ENCODE measurements around the gene CLEC20A. TPM values are rescaled to one million over a fixed set of nuclear protein-coding genes. Genes with fewer than 3 reads are reported as not detected.
A peak's percentile ranks its signal among the peaks of the same experiment; 100 is the strongest.

CLEC20A gene
- total RNA-seq, 2 donors from 2014 or later = not detected

GRCh38 chr1:178465011-178465410, 31.8 kb downstream of the CLEC20A start:
- Histone ChIP-seq H3K36me3 (replicated peaks in 1 of 2; ENCODE audit: insufficient read depth in 1 of 2, low read depth in 2 of 2) (no peaks in the 10 kb centered on the region), H3K27ac (no peak overlapping the region), H3K4me3 (no peak overlapping the region), H3K9me3 (no peaks in the 10 kb centered on the region), H3K27me3 (no peaks in the 10 kb centered on the region), H3K4me1 (peaks cover 1% of the 10 kb centered on the region)
- DNase-seq = no peak
- intact Hi-C loops (cut with DNase I) = no loop called here
- no peak for ATAC-seq
- TF ChIP-seq CTCF (IDR thresholded peaks at IDR 0.05) = no peak
- TF ChIP-seq POLR2A (IDR thresholded peaks at IDR 0.05) = no peak

GRCh38 chr1:178464566-178464965, 32.2 kb downstream of the CLEC20A start:
- ATAC-seq (no peak), DNase-seq (no peak)
- intact Hi-C loops (cut with DNase I) = no loop called here
- H3K4me3 ChIP-seq = no peak overlapping the region
- H3K36me3 ChIP-seq (replicated peaks in 1 of 2; ENCODE audit: insufficient read depth in 1 of 2, low read depth in 2 of 2) = no peaks in the 10 kb centered on the region
- no peak overlapping the region for H3K27ac ChIP-seq
- no peaks in the 10 kb centered on the region for H3K4me1 ChIP-seq
- H3K27me3 ChIP-seq = no peaks in the 10 kb centered on the region
- no peaks in the 10 kb centered on the region for H3K9me3 ChIP-seq
- TF ChIP-seq POLR2A (IDR thresholded peaks at IDR 0.05) (no peak), CTCF (IDR thresholded peaks at IDR 0.05) (no peak)

GRCh38 chr1:178464141-178464540, 32.6 kb downstream of the CLEC20A start:
- intact Hi-C loops (cut with DNase I) = no loop called here
- Histone ChIP-seq H3K4me1 (no peaks in the 10 kb centered on the region), H3K4me3 (no peak overlapping the region), H3K9me3 (no peaks in the 10 kb centered on the region), H3K27ac (no peak overlapping the region), H3K27me3 (no peaks in the 10 kb centered on the region), H3K36me3 (replicated peaks in 1 of 2; ENCODE audit: insufficient read depth in 1 of 2, low read depth in 2 of 2) (no peaks in the 10 kb centered on the region)
- no peak for TF ChIP-seq CTCF (IDR thresholded peaks at IDR 0.05)
- TF ChIP-seq POLR2A (IDR thresholded peaks at IDR 0.05) = no peak
- WGBS, 2 donors = 29 to 72% methylated on average over 1 of the region's 1 CpG
- ATAC-seq (no peak), DNase-seq (no peak)

GRCh38 chr1:178461701-178462100, 35.1 kb downstream of the CLEC20A start:
- DNase-seq (no peak), ATAC-seq (peak; percentile 33)
- H3K9me3 ChIP-seq = no peaks in the 10 kb centered on the region
- intact Hi-C loops (cut with DNase I) = no loop called here
- peaks cover 0 to 2% of the 10 kb centered on the region in 2 donors for H3K36me3 ChIP-seq (replicated peaks in 1 of 2; ENCODE audit: insufficient read depth in 1 of 2, low read depth in 2 of 2)
- no peaks in the 10 kb centered on the region for H3K4me1 ChIP-seq
- no peak overlapping the region for H3K4me3 ChIP-seq
- TF ChIP-seq POLR2A (IDR thresholded peaks at IDR 0.05) = no peak
- TF ChIP-seq CTCF (IDR thresholded peaks at IDR 0.05) = no peak
- no peak overlapping the region for H3K27ac ChIP-seq
- 53 to 70% methylated on average over 4 of the region's 4 CpGs for WGBS, 2 donors
- no peaks in the 10 kb centered on the region for H3K27me3 ChIP-seq

GRCh38 chr1:178461104-178461503, 35.7 kb downstream of the CLEC20A start:
- H3K27ac ChIP-seq = peak overlapping the region in 1 of 4 donors; percentile 41
- H3K36me3 ChIP-seq (replicated peaks in 1 of 2; ENCODE audit: insufficient read depth in 1 of 2, low read depth in 2 of 2) = peaks cover 0 to 2% of the 10 kb centered on the region in 2 donors
- TF ChIP-seq POLR2A (IDR thresholded peaks at IDR 0.05) (no peak), CTCF (IDR thresholded peaks at IDR 0.05) (no peak)
- no peak overlapping the region for H3K4me3 ChIP-seq
- intact Hi-C loops (cut with DNase I) = no loop called here
- no peaks in the 10 kb centered on the region for H3K4me1 ChIP-seq
- 78 to 83% methylated on average over 2 of the region's 2 CpGs for WGBS, 2 donors
- no peak for DNase-seq
- ATAC-seq = no peak
- no peaks in the 10 kb centered on the region for H3K9me3 ChIP-seq
- no peaks in the 10 kb centered on the region for H3K27me3 ChIP-seq

Data from body of pancreas (tissue), 4 donors.